ENCODE data around the gene TPK1. TPM values are rescaled to one million over a fixed set of nuclear protein-coding genes. Genes with fewer than 3 reads are reported as not detected.

Gene TPK1
- total and polyA plus RNA-seq, 7 experiments from 2014 or later: 18.2 to 32.9 (median 26.3) TPM

- no peak overlapping the region for H3K4me3 Mint-ChIP-seq
- CTCF ChIA-PET: no interaction called here
- no peaks in the 10 kb centered on the region for H3K27me3 Mint-ChIP-seq
- intact Hi-C loops (cut with micrococcal nuclease): loop anchor here in 1 of 2 donors (10.0 kb wide), 1 partner anchor 62 kb away; no protein-coding TSS in a partner anchor
- POLR2A ChIA-PET: no interaction called here
- no peak overlapping the region for H3K27ac Mint-ChIP-seq
- Histone ChIP-seq H3K9me3 (ENCODE audit: control insufficient read depth in 2 of 3, low read length in 3 of 3) (no peaks in the 10 kb centered on the region), H3K27me3 (ENCODE audit: control insufficient read depth in 2 of 2, insufficient read depth in 2 of 2, low read length in 2 of 2) (no peaks in the 10 kb centered on the region), H3K4me3 (ENCODE audit: low read length) (no peak overlapping the region), H3K36me3 (ENCODE audit: control insufficient read depth in 2 of 3, insufficient read depth in 3 of 3, low read length in 3 of 3) (peaks cover 0 to 17% (median 0%) of the 10 kb centered on the region in 3 experiments), H3K27ac (ENCODE audit: low read depth, low read length) (no peak overlapping the region), H3K4me1 (ENCODE audit: control insufficient read depth in 2 of 2, insufficient read depth in 2 of 2, low read length in 2 of 2) (no peaks in the 10 kb centered on the region)
- peaks cover 0 to 21% (median 9%) of the 10 kb centered on the region in 11 donors for H3K9me3 Mint-ChIP-seq
- peaks cover 0 to 2% (median 0%) of the 10 kb centered on the region in 7 donors for H3K4me1 Mint-ChIP-seq
- DNase-seq (no peak), ATAC-seq (no peak)
- peaks cover 0 to 74% (median 57%) of the 10 kb centered on the region in 5 donors for H3K36me3 Mint-ChIP-seq
Observed at GRCh38 chr7:144622745-144623144, 213.1 kb downstream of the TPK1 start.

DNA sequence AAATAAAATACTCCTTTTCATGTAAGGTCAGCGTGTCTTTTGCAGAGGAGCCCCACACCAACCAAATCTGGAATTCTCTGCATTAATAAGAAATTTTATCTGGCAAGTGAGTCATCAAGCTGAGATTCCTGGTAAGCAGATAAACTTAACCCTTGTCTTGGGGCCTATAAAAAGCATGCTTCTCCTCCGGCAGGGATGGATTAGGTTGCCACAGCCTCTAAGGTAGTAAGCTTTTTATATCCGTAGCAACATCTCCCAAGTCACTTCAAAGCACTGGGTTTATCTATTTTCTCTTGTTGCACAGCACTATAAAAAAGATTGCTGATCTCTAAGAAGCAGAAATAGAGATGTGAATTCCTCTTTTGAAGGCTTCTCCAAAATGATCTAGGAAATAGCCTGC, 229.6 kb downstream of the TPK1 start:
- no peak overlapping the region for H3K4me3 ChIP-seq (ENCODE audit: low read length)
- H3K9me3 ChIP-seq (ENCODE audit: control insufficient read depth in 2 of 3, low read length in 3 of 3): no peaks in the 10 kb centered on the region
- intact Hi-C loops (cut with micrococcal nuclease): no loop called here
- ChIA-PET POLR2A (no interaction called here), CTCF (interaction anchor here (0.6 to 1.4 kb wide), 2 partner anchors 14 to 19 kb away, joined by 3 read pairs; no protein-coding TSS in a partner anchor)
- Mint-ChIP-seq H3K4me3 (no peak overlapping the region), H3K27ac (no peak overlapping the region), H3K36me3 (peaks cover 0 to 66% (median 49%) of the 10 kb centered on the region in 5 donors), H3K4me1 (no peaks in the 10 kb centered on the region), H3K27me3 (no peaks in the 10 kb centered on the region), H3K9me3 (peaks cover 0 to under 1% (median 0%) of the 10 kb centered on the region in 11 donors)
- no peaks in the 10 kb centered on the region for H3K27me3 ChIP-seq (ENCODE audit: control insufficient read depth in 2 of 2, insufficient read depth in 2 of 2, low read length in 2 of 2)
- H3K27ac ChIP-seq (ENCODE audit: low read depth, low read length): no peak overlapping the region
- DNase-seq: no peak
- peaks cover 0 to 4% (median 0%) of the 10 kb centered on the region in 3 experiments for H3K36me3 ChIP-seq (ENCODE audit: control insufficient read depth in 2 of 3, insufficient read depth in 3 of 3, low read length in 3 of 3)
- ATAC-seq: no peak
- no peaks in the 10 kb centered on the region for H3K4me1 ChIP-seq (ENCODE audit: control insufficient read depth in 2 of 2, insufficient read depth in 2 of 2, low read length in 2 of 2)

DNA sequence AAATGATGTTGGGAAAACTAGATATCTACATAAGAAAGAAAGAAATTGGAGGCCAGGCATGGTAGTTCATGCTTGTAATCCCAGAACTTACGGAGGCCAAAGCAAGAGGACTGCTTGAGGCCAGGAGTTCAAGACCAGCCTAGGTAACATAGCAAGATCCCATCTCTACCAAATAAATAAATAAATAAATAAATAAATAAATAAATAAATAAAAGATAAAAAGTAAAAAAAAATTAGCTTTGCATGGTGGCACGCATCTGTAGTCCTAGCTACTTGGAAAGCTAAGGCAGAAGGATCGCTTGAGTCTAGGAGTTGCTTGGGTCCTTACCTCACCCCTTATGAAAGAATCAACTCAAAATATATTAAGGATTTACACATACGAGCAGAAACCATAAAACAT, 238.9 kb downstream of the TPK1 start:
- H3K4me3 Mint-ChIP-seq: no peak overlapping the region
- Histone ChIP-seq H3K27me3 (ENCODE audit: control insufficient read depth in 2 of 2, insufficient read depth in 2 of 2, low read length in 2 of 2) (no peaks in the 10 kb centered on the region), H3K36me3 (ENCODE audit: control insufficient read depth in 2 of 3, insufficient read depth in 3 of 3, low read length in 3 of 3) (no peaks in the 10 kb centered on the region), H3K4me3 (ENCODE audit: low read length) (no peak overlapping the region), H3K9me3 (ENCODE audit: control insufficient read depth in 2 of 3, low read length in 3 of 3) (peaks cover 0 to 13% (median 0%) of the 10 kb centered on the region in 3 experiments), H3K4me1 (ENCODE audit: control insufficient read depth in 2 of 2, insufficient read depth in 2 of 2, low read length in 2 of 2) (no peaks in the 10 kb centered on the region), H3K27ac (ENCODE audit: low read depth, low read length) (no peak overlapping the region)
- peaks cover 1 to 82% (median 56%) of the 10 kb centered on the region in 5 donors for H3K36me3 Mint-ChIP-seq
- ATAC-seq (no peak), DNase-seq (no peak)
- ChIA-PET CTCF (no interaction called here), POLR2A (no interaction called here)
- H3K27ac Mint-ChIP-seq: no peak overlapping the region
- peaks cover 3 to 51% (median 26%) of the 10 kb centered on the region in 11 donors for H3K9me3 Mint-ChIP-seq
- H3K4me1 Mint-ChIP-seq: no peaks in the 10 kb centered on the region
- intact Hi-C loops (cut with micrococcal nuclease): no loop called here
- H3K27me3 Mint-ChIP-seq: no peaks in the 10 kb centered on the region

DNA sequence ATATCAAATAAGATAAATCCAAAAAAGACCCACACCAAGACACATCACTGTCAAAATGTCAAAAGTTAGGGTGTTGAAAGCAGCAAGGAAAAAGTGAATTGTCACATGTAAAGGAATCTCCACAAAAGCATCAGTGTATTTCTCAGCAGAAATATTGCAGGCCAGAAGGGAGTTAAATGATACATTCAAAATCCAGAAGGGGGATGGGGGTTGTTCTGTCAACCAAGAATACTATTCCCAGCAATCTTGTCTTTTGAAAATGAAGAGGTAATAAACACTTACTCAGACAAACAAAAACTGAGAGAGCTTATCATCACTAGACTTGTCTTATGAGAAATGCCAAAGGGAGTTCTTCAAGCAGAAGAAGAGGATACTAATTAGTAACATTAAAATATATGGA, 241.3 kb downstream of the TPK1 start:
- Mint-ChIP-seq H3K27ac (no peak overlapping the region), H3K4me3 (no peak overlapping the region), H3K9me3 (peaks cover 3 to 45% (median 25%) of the 10 kb centered on the region in 11 donors), H3K36me3 (peaks cover 1 to 80% (median 61%) of the 10 kb centered on the region in 5 donors), H3K27me3 (no peaks in the 10 kb centered on the region), H3K4me1 (no peaks in the 10 kb centered on the region)
- ATAC-seq: no peak
- Histone ChIP-seq H3K4me1 (ENCODE audit: control insufficient read depth in 2 of 2, insufficient read depth in 2 of 2, low read length in 2 of 2) (no peaks in the 10 kb centered on the region), H3K36me3 (ENCODE audit: control insufficient read depth in 2 of 3, insufficient read depth in 3 of 3, low read length in 3 of 3) (no peaks in the 10 kb centered on the region), H3K9me3 (ENCODE audit: control insufficient read depth in 2 of 3, low read length in 3 of 3) (peaks cover 0 to 13% (median 0%) of the 10 kb centered on the region in 3 experiments), H3K27me3 (ENCODE audit: control insufficient read depth in 2 of 2, insufficient read depth in 2 of 2, low read length in 2 of 2) (no peaks in the 10 kb centered on the region), H3K27ac (ENCODE audit: low read depth, low read length) (no peak overlapping the region), H3K4me3 (ENCODE audit: low read length) (no peak overlapping the region)
- no peak for DNase-seq
- POLR2A ChIA-PET: no interaction called here
- intact Hi-C loops (cut with micrococcal nuclease): no loop called here
- CTCF ChIA-PET: no interaction called here

DNA sequence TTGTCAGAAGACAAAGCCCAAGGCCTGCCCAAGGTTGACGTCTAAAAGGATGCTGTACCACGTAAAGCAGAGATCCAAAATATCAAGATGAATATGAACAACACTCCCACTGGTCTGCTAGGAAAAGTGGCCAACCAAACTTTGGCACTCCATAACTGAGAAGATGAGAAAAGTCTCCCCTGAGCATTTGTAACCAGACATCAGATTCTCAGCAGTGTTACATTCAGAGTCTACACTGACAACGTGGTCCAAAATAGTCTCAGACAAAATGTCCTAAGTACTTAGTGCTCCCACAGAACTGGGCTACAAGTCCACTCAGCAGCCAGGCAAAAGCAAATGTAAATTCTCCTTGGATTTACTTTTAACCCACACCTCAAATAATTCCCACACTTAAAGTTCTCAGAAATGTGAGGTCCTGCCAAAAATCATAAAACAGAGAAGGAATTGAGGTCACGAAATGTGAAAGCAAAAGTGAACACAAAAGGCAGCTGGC, 247.2 kb downstream of the TPK1 start:
- no peaks in the 10 kb centered on the region for H3K27me3 Mint-ChIP-seq
- Histone ChIP-seq H3K4me3 (ENCODE audit: low read length) (no peak overlapping the region), H3K4me1 (ENCODE audit: control insufficient read depth in 2 of 2, insufficient read depth in 2 of 2, low read length in 2 of 2) (no peaks in the 10 kb centered on the region), H3K36me3 (ENCODE audit: control insufficient read depth in 2 of 3, insufficient read depth in 3 of 3, low read length in 3 of 3) (no peaks in the 10 kb centered on the region), H3K27ac (ENCODE audit: low read depth, low read length) (no peak overlapping the region), H3K9me3 (ENCODE audit: control insufficient read depth in 2 of 3, low read length in 3 of 3) (no peaks in the 10 kb centered on the region), H3K27me3 (ENCODE audit: control insufficient read depth in 2 of 2, insufficient read depth in 2 of 2, low read length in 2 of 2) (no peaks in the 10 kb centered on the region)
- ATAC-seq (no peak), DNase-seq (no peak)
- POLR2A ChIA-PET: no interaction called here
- CTCF ChIA-PET: no interaction called here
- H3K36me3 Mint-ChIP-seq: peaks cover 0 to 55% (median 43%) of the 10 kb centered on the region in 5 donors
- intact Hi-C loops (cut with micrococcal nuclease): no loop called here
- peaks cover 0 to 5% (median 0%) of the 10 kb centered on the region in 7 donors for H3K4me1 Mint-ChIP-seq
- H3K27ac Mint-ChIP-seq: no peak overlapping the region
- H3K9me3 Mint-ChIP-seq: peaks cover 0 to 6% (median 0%) of the 10 kb centered on the region in 11 donors
- H3K4me3 Mint-ChIP-seq: no peak overlapping the region

GRCh38 chr7:144587701-144588100, 248.2 kb downstream of the TPK1 start:
- ATAC-seq (no peak), DNase-seq (no peak)
- no peak overlapping the region for H3K27ac Mint-ChIP-seq
- Histone ChIP-seq H3K4me3 (ENCODE audit: low read length) (no peak overlapping the region), H3K9me3 (ENCODE audit: control insufficient read depth in 2 of 3, low read length in 3 of 3) (no peaks in the 10 kb centered on the region), H3K27me3 (ENCODE audit: control insufficient read depth in 2 of 2, insufficient read depth in 2 of 2, low read length in 2 of 2) (no peaks in the 10 kb centered on the region), H3K4me1 (ENCODE audit: control insufficient read depth in 2 of 2, insufficient read depth in 2 of 2, low read length in 2 of 2) (no peaks in the 10 kb centered on the region), H3K27ac (ENCODE audit: low read depth, low read length) (no peak overlapping the region), H3K36me3 (ENCODE audit: control insufficient read depth in 2 of 3, insufficient read depth in 3 of 3, low read length in 3 of 3) (no peaks in the 10 kb centered on the region)
- H3K4me3 Mint-ChIP-seq: no peak overlapping the region
- H3K36me3 Mint-ChIP-seq: peaks cover 0 to 55% (median 45%) of the 10 kb centered on the region in 5 donors
- H3K9me3 Mint-ChIP-seq: peaks cover 0 to 3% (median 0%) of the 10 kb centered on the region in 11 donors
- H3K27me3 Mint-ChIP-seq: no peaks in the 10 kb centered on the region
- ChIA-PET POLR2A (no interaction called here), CTCF (no interaction called here)
- peaks cover 0 to 5% (median 0%) of the 10 kb centered on the region in 7 donors for H3K4me1 Mint-ChIP-seq
- intact Hi-C loops (cut with micrococcal nuclease): no loop called here

- H3K4me3 Mint-ChIP-seq: no peak overlapping the region
- intact Hi-C loops (cut with micrococcal nuclease): no loop called here
- no peak overlapping the region for H3K4me3 ChIP-seq (ENCODE audit: low read length)
- H3K4me1 ChIP-seq (ENCODE audit: control insufficient read depth in 2 of 2, insufficient read depth in 2 of 2, low read length in 2 of 2): no peaks in the 10 kb centered on the region
- ATAC-seq: no peak
- no peaks in the 10 kb centered on the region for H3K27me3 ChIP-seq (ENCODE audit: control insufficient read depth in 2 of 2, insufficient read depth in 2 of 2, low read length in 2 of 2)
- POLR2A ChIA-PET: no interaction called here
- H3K36me3 Mint-ChIP-seq: peaks cover 0 to 60% (median 43%) of the 10 kb centered on the region in 5 donors
- H3K4me1 Mint-ChIP-seq: peaks cover 0 to 5% (median 0%) of the 10 kb centered on the region in 7 donors
- DNase-seq: no peak
- CTCF ChIA-PET: no interaction called here
- no peaks in the 10 kb centered on the region for H3K9me3 ChIP-seq (ENCODE audit: control insufficient read depth in 2 of 3, low read length in 3 of 3)
- H3K27me3 Mint-ChIP-seq: no peaks in the 10 kb centered on the region
- H3K27ac Mint-ChIP-seq: no peak overlapping the region
- no peaks in the 10 kb centered on the region for H3K36me3 ChIP-seq (ENCODE audit: control insufficient read depth in 2 of 3, insufficient read depth in 3 of 3, low read length in 3 of 3)
- no peak overlapping the region for H3K27ac ChIP-seq (ENCODE audit: low read depth, low read length)
- peaks cover 0 to 5% (median 0%) of the 10 kb centered on the region in 11 donors for H3K9me3 Mint-ChIP-seq
Observed at GRCh38 chr7:144584726-144585125, 251.1 kb downstream of the TPK1 start.
